GM18526 (cell line): ENCODE measurements around the gene TCP10L.

Experiments used
- POLR2A ChIP-seq: IDR thresholded peaks from 3 replicates; pipeline ENCODE4 v1.6.1; 2011; ENCODE audit not compliant: insufficient read length; ENCODE audit errors: extremely low read depth

The TCP10L gene, protein sequence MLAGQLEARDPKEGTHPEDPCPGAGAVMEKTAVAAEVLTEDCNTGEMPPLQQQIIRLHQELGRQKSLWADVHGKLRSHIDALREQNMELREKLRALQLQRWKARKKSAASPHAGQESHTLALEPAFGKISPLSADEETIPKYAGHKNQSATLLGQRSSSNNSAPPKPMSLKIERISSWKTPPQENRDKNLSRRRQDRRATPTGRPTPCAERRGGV

DNA sequence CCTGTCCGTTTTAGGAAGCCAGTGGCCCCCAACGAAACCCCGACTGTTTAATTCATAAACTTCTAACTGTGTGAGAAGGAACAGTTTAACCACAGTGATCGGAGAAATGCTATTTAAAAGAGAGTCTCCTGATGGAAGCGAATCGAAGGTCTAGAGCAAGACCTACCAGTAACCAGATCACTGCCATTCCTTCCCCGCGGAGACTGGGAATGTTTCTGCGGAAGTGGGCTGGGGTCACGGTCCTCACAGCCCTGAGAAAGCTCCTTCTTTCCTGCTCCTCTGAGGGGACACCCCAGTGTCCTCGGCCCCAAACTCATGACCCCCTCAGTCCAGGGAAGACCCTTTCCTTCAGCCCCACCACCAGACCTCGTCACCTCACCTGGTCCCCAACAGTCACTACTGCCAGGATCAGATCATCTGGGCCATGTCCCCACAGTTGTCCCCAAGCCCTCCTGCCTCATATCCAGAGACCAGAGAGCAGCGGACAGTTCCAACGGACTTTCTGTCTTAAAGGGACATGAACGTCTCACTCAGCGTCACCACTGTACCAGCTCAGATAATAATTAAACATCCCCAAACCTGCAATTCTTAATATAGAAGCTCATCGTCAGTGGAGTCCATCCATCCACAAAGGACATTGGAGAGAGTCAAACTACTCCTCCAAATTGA, at the start of gene TCP10L:
TCP10L (minus strand) TSS at position 482 of the 669 bp plus-strand sequence. CDS start 1,219 bp downstream, outside the sequence.
- no peak for TF ChIP-seq POLR2A

DNA sequence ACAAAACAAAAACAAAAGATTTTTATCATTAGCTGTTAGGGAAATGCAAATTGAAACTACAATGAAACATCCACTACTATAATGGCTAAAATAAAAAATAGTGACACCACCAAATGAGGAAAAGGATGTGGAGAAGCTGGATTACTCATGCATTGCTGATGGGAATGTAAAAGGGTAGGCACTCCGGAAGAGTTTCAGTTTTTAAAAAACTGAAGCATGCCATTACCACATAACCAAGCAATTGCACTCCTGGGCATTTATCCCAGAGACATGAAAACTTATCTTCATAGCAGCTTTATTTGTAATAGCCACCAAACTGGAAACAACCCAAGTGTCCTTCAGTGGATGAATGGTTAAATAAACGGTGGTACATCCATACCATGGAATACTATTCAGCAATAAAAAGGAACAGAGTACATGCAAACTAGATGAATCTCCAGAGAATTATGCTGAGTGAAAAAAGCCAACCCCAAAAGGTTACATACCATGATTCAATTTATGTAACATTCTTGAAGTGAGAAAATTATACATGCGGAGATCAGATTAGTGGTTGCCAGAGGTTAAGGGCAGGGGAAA, 41.4 kb upstream of the TCP10L start:
- no peak for TF ChIP-seq POLR2A

DNA sequence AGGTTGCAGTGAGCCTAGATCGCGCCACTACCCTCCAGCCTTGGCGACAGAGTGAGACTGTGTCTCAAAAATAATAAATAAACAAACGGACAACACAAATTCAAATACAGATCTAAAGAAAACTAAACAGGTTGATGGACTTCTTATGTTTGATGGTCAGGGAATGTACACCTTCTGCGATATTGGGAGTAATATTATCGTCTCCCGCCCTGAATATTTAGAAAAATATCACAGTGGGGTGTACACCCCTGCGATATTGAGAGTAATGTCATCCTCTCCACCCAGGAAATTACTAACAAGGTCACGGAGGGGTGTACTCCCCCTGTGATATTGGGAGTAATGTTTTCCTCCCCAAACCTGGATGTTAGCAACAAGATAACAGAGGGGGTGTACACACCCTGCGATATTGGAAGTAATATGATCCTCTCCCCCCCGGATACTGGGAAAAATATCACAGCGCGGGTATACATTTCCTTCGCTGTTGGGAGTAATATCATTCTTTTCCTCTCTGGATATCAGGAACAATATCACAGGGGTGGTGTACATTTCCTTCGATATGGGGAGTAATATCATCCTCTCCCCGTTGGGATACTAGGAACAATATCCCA, 28.2 kb upstream of the TCP10L start:
- TF ChIP-seq POLR2A: no peak

DNA sequence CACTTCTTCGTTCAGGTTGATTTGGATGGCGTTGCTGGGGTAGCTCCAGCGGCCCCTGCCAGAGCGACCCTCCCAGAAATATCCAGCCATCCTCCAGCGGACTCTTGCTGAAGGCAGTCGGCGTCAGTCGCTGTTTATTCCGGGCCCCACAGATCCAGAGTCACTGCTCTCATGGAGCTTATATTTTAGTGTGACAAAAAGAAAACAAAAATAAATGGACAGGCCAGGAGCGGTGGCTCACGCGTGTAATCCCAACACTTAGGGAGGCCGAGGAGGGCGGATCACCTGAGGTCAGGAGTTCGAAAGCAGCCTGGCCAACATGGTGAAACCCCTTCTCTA, 27.6 kb upstream of the TCP10L start:
- no peak for TF ChIP-seq POLR2A

DNA sequence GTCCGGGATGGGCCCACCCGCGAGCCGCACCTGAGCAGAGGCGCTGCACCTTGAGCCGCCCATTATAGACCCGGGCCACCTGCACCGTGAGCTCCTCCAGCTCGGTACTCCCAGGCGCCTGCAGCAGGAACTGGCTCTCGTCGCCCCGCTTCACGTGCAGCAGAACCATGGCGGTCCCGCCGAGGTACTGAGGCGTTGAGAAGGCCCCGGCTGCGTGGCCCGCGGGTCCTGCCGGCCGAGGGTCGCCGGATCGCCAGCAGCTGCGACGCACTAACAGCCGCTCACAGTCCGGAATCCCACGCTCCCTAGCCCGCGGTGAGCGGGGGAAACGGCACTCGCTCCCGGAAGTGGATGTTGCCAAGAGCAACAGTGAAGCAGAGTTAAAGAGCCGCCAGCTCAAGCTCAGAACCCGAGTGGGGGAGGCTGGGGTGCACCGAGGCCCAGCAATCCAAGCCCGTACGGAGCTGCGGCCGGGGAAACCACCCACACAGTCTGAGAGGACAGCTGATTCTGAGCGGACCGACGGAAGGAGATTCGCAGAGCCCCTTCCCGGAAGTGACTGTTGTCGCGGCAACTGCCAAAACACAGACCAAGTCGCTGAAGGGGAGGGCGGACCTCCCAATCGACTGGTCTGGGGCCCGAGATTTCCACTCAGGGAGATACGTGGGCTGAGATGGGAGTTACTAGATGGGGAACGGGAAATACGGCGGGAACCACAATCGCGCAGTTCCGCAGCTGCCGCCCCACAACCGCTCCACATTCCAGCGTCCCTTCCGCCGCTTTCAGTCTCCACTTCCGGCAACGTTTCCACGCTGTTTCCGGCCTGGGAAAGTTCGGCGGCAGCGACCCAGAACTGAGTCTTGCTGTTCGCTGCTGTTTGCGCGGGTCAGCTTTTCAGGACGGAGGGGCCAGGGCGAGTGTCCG, 27.0 kb upstream of the TCP10L start, which contains the start of gene CFAP298:
CFAP298 (minus strand) TSS at position 303 of the 924 bp plus-strand sequence; CDS start at position 169, 134 bp downstream.
- TF ChIP-seq POLR2A: peak; percentile 63

DNA sequence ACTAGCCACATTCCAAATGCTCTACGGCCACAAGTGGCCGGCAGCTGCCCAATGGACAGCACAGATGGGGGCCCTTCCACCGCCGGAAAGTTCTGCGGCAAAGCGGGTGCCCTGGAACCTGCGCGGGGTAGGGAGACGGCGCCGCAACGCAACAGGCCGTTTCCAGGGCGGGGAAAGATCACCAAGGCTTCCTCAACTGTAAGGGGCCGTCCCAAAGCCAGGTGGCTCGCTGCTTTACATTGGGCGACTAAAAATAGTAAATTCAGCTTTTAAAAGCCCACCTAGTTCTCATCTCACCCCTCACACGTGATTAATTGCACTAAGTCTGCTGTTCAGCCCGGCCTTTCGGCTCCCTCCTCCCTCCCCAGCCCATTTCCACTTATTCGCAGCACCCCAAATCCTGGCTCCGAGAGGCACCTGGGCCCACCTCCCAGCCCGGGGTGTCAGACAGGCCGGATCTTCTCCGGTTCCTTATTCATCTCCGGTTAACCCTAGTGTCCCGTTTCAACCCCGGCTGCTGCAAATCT, 26.2 kb upstream of the TCP10L start:
- no peak for TF ChIP-seq POLR2A

DNA sequence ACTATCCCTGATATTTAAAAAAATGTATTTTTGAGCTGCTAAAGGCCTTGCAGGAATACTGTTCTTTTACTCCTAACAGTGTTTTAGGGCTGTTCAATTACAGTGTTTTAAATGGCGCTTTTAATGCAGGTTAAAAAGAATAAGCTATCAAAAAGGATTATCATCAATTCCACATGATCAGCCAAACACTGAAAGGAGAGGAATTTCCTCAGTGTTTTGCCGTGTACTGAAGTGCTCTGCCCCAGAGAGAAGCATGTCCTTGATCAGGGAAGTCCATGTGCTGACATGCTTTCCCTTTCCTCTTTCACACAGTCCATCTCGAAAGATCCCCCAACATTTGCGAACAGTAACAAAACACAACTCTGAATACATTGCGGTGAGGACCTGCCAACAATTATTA, 23.5 kb upstream of the TCP10L start:
- TF ChIP-seq POLR2A: no peak

DNA sequence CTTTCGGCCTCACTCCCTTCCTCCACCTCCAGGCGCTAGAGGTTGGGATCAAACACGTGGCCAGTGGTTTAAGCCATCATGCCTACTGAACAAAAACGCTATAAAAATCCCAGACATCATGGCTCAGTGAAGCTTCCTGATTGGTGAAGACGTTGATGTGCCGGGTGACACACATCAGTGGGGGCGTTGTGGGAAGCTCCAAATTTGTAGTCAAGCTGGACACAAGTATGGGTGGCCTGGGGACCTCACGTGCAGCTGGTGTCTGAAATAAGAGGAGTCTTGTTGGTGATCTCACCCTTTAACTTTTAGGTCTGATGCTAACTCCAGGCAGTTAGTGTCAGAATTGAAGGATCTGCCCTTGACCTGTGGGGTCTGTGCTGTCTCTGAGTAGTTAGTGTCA, 20.1 kb upstream of the TCP10L start:
- no peak for TF ChIP-seq POLR2A

DNA sequence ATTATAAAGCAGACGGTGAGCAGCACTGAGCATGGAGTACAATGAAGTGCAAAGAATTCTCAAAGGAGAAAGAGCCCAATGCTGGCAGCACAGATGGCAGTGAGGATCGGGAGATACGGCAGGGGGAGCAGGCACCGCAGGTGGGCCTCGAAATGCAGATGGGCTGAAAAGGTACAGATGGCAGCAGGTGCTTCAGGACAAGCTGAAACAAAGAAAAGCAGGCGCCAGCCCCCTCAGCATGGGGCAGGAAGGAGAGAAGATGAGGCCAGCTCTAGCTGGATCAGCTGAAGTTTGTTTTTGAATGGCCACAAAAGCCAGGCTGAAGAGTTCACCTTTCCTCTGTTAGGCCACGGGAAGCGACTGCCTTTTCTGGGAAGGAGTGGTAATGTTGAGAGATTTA, 19.1 kb upstream of the TCP10L start:
- TF ChIP-seq POLR2A: no peak

DNA sequence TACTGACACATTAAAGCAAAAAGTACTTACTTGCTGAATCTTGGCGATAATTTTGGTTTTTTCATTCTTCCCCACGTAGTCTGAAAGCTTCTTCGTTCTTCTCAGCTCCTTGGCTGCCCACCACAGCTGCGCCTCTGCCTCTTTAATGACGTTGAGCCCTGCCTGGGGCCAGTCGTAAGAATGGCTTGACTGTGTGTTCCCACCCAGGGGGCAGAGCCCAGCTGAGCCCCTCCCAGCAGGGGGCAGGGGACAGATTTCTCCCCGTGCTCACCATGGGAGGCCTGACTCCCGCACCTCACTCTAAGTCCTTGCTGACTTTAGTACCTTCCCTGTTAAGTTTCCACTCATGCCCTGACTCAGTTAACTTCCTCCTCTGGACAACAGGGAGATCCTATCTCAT, 17.8 kb upstream of the TCP10L start:
- no peak for TF ChIP-seq POLR2A

DNA sequence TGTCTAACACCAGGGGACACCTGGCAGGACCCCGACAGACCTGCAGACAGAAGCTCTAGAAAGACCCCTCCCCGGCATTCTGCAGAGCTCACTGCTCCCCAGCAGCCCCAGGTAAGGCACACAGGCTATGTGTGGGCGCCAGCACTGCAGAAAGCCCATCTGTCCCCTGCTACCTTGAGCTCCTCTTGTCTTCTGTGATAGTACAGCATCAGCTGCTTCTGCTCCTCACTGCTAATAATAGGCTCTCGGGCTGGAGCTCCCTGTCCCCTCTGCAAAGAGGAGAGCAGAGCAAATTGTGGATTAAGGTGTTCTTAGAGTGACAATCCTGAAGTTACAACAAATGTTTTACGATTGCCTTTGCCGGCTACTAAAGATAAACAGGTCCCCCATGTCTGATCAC, 16.8 kb upstream of the TCP10L start:
- TF ChIP-seq POLR2A: no peak

DNA sequence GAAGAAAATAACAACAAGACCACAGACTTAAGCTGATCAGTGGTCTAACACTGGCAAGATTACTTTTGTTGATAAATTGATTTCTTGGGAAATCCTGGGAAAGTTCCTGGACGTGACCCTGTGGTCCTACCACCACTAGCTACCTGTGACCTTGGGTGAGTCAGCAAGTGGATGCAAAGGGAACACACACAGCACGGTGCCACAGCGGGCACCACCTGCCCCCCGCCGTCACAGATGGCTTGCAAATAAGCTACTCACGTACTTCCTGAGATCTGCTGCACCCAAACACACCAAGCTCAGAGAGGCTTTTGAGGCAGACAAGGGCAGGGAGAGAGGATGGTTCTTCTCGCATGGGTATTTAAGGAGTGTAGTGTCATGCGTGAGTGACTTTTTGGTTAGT, 14.2 kb upstream of the TCP10L start:
- no peak for TF ChIP-seq POLR2A

DNA sequence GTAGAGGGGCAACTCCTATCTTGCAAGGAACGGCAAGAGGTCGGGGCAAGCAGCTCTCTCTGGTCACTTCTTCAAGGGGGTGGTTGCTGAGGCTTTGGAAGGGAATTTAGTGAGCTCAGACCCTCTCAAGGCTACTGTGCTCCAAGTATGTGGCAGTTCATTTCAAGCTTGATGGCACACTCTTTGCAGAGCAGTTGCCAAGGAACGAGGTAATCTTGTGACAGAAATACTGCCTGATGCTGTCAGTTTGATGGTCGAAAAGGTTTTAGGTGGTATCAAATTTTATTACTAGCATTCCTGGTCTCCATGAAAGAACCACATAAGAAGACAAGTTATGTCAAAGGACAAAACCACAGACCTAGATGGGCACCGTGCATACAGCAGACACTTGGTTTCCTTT, 13.8 kb upstream of the TCP10L start:
- no peak for TF ChIP-seq POLR2A

DNA sequence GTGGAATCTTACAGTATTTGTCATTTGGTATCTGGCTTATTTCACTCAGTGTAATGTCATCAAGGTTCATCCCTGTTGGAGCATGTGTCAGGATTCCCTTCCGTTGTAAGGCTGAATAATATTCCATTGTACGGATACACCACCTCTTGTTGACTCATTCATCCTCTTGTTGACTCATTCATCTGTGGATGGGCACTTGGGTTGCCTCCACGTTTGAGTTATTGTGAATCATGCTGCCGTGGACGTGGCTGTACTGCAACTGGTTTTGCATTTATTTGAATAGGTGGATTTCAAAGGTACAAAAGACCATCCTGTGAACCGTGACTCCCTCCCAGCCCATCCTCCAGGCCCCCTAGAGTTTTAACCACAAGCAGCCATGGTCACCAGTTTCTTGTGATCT, 11.9 kb upstream of the TCP10L start:
- no peak for TF ChIP-seq POLR2A

DNA sequence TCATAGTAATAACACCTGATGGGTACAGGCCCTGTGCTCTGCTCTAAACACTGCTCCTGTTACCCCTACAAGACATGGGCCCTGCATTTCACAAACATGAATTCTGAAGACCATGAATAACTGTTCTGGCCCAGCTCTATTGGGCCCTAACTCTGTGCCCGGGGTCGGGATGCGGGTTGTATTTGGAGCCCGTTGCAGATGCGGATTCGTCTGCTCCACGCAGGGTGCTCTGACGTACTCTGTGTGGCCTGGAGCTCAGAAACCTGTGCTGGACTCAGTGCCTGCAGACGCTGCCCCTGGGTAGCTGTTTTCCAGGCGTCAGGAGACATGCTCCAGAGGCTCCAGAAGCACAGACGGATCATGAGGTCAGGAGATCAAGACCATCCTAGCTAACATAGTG, 10.1 kb upstream of the TCP10L start:
- TF ChIP-seq POLR2A: no peak

DNA sequence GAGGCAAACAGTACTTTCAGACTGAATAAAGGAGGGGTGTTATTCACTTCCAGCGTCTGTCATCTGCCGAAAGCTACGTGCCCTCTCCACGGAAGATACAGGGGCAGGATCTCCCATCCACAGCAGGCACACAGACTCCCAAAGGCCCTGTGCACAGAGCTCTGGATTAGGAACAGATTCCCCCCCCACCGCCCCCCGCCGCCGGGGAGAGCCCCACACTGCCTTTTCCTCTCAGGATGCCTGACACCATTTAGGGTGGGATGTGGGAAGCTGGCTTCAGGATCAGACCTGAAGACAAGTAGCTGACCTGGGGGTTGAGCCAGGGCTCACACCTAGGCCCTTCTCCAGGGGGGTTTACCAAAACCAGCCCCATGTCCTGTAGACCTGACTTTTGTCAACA, 8.4 kb upstream of the TCP10L start:
- no peak for TF ChIP-seq POLR2A
